H1 (cell line): Measurements from ENCODE around the gene OSBPL9. TPM values are rescaled to one million over a fixed set of nuclear protein-coding genes. Genes with fewer than 3 reads are reported as not detected.

Experiments
- CTCF ChIA-PET: fragments of 300-600 bp; sonication (Branson Sonifier 250); formaldehyde crosslinking; loops from one replicate; lab custom pipeline; 2021; ENCODE audit not compliant: partially characterized antibody; lab: Charles Lee
- POLR2A ChIA-PET: fragments of 300-600 bp; sonication (Branson Sonifier 250); formaldehyde crosslinking; loops from one replicate; lab custom pipeline; 2021; ENCODE audit warnings: inconsistent platforms; ENCODE audit not compliant: partially characterized antibody; lab: Charles Lee
- DNase-seq, 2 experiments: peaks; one replicate each; pipeline versions ENCODE4 v3.0.0 to v3.0.0-alpha.2; 2010 to 2022; ENCODE audit warnings: low spot score in 2 of 2, low read depth in 1 of 2, mixed read lengths in 1 of 2
- FAIRE-seq: peaks from 2 replicates; lab custom pipeline; 2011; peaks lifted over from hg19 to GRCh38; lab: Jason Lieb, UNC
- H2AFZ ChIP-seq: 2 replicates; pipeline ENCODE4 v1.8.1; 2012; ENCODE audit warnings: low read length, inconsistent platforms
- H2AK5ac ChIP-seq: 2 replicates; pipeline ENCODE4 v1.6.1; 2013; ENCODE audit warnings: low read depth, low read length
- H2BK120ac ChIP-seq: replicated peaks from 2 replicates; pipeline ENCODE3; 2013; ENCODE audit warnings: low read depth, low read length, inconsistent platforms
- H2BK12ac ChIP-seq: 2 replicates; pipeline ENCODE4 v1.6.1; 2013; ENCODE audit warnings: low read depth, low read length
- H2BK15ac ChIP-seq: 2 replicates; pipeline ENCODE4 v1.6.1; 2013; ENCODE audit warnings: low read length
- H2BK20ac ChIP-seq: 2 replicates; pipeline ENCODE4 v1.6.1; 2013; ENCODE audit warnings: low read length
- H2BK5ac ChIP-seq: 2 replicates; pipeline ENCODE4 v1.6.1; 2013; ENCODE audit warnings: low read depth, low read length
- H3K14ac ChIP-seq: 2 replicates; pipeline ENCODE4 v1.6.1; 2013; ENCODE audit warnings: inconsistent platforms; ENCODE audit not compliant: insufficient read length
- H3K18ac ChIP-seq: 2 replicates; pipeline ENCODE4 v1.6.1; 2013; ENCODE audit warnings: low read length; ENCODE audit errors: extremely low read depth
- H3K23ac ChIP-seq: 2 replicates; pipeline ENCODE4 v1.6.1; 2013; ENCODE audit warnings: inconsistent platforms; ENCODE audit not compliant: insufficient read length
- H3K23me2 ChIP-seq: 2 replicates; pipeline ENCODE4 v1.6.1; 2013; ENCODE audit warnings: low read depth, low read length
- H3K27ac ChIP-seq: 2 replicates; pipeline ENCODE4 v1.6.1; 2011; ENCODE audit warnings: low read depth, low read length, inconsistent platforms
- H3K27me3 ChIP-seq, 4 experiments: replicated peaks in 1 of 4; 1 replicate in 1 of 4; 2 replicates in 3 of 4; pipeline versions ENCODE4 v1.6.1 to v1.8.1; 2011 to 2013; ENCODE audit warnings: low read length in 3 of 4, mild to moderate bottlenecking in 3 of 4, inconsistent platforms in 2 of 4, mixed read lengths in 2 of 4, moderate library complexity in 1 of 4; ENCODE audit not compliant: control insufficient read depth in 3 of 4, insufficient read depth in 3 of 4; ENCODE audit errors: extremely low read depth in 1 of 4
- H3K36me3 ChIP-seq, 4 experiments: 2 replicates each; pipeline versions ENCODE4 v1.6.1 to v1.8.1; 2011 to 2013; ENCODE audit warnings: mild to moderate bottlenecking in 4 of 4, low read length in 3 of 4, moderate library complexity in 2 of 4, control low read depth in 1 of 4, inconsistent platforms in 1 of 4; ENCODE audit not compliant: insufficient read depth in 4 of 4, control insufficient read depth in 2 of 4
- H3K4ac ChIP-seq: replicated peaks from 2 replicates; pipeline ENCODE3; 2013; ENCODE audit warnings: low read length, low read depth, mixed read lengths, inconsistent platforms; ENCODE audit not compliant: insufficient read length
- H3K4me1 ChIP-seq, 4 experiments: replicated peaks in 1 of 4; 1 replicate in 1 of 4; 2 replicates in 3 of 4; pipeline versions ENCODE4 v1.6.1 to v1.8.1; 2011 to 2013; ENCODE audit warnings: low read length in 3 of 4, inconsistent platforms in 2 of 4, mixed read lengths in 1 of 4; ENCODE audit not compliant: insufficient read depth in 4 of 4, control insufficient read depth in 3 of 4
- H3K4me2 ChIP-seq, 2 experiments: 2 replicates each; pipeline versions ENCODE4 v1.6.1 to v1.8.1; 2011 to 2013; ENCODE audit warnings: low read depth in 2 of 2, low read length in 2 of 2, control low read depth in 1 of 2, inconsistent platforms in 1 of 2, mild to moderate bottlenecking in 1 of 2; ENCODE audit not compliant: insufficient read depth in 1 of 2
- H3K4me3 ChIP-seq, 4 experiments: fragments of 200-600, 300-600 bp in 1 of 4; sonication (generic), shearing (Covaris generic), sonication (Bioruptor Twin) in 1 of 4; 2 replicates each; pipeline versions ENCODE4 v1.5.1 to v1.8.1; 2011 to 2016; ENCODE audit warnings: low read length in 4 of 4, low read depth in 3 of 4, control low read depth in 2 of 4, inconsistent platforms in 2 of 4, mild to moderate bottlenecking in 2 of 4, mixed read lengths in 1 of 4, moderate library complexity in 1 of 4; ENCODE audit not compliant: insufficient read depth in 2 of 4; ENCODE audit errors: extremely low read depth in 1 of 4
- H3K56ac ChIP-seq: replicated peaks from 2 replicates; pipeline ENCODE3; 2013; ENCODE audit warnings: low read depth, mild to moderate bottlenecking, mixed read lengths, low read length, inconsistent platforms; ENCODE audit not compliant: insufficient read length
- H3K79me1 ChIP-seq: 2 replicates; pipeline ENCODE4 v1.6.1; 2013; ENCODE audit warnings: low read depth, low read length, control low read depth
- H3K79me2 ChIP-seq, 2 experiments: 2 replicates each; pipeline versions ENCODE4 v1.6.1 to v1.8.1; 2012 to 2013; ENCODE audit warnings: low read length in 2 of 2, mild to moderate bottlenecking in 2 of 2, inconsistent platforms in 1 of 2; ENCODE audit not compliant: insufficient read depth in 2 of 2, control insufficient read depth in 1 of 2
- H3K9ac ChIP-seq, 4 experiments: replicated peaks in 1 of 4; 1 replicate in 1 of 4; 2 replicates in 3 of 4; pipeline versions ENCODE4 v1.6.1 to v1.8.1; 2011 to 2013; ENCODE audit warnings: low read depth in 3 of 4, low read length in 3 of 4, control low read depth in 2 of 4, mild to moderate bottlenecking in 2 of 4, moderate library complexity in 2 of 4, inconsistent platforms in 1 of 4; ENCODE audit errors: extremely low read depth in 1 of 4
- H3K9me3 ChIP-seq, 2 experiments: 2 replicates each; pipeline versions ENCODE4 v1.6.1 to v1.8.1; 2012 to 2013; ENCODE audit warnings: mild to moderate bottlenecking in 2 of 2, moderate library complexity in 2 of 2, control low read depth in 1 of 2, inconsistent platforms in 1 of 2, low read depth in 1 of 2, low read length in 1 of 2, mixed read lengths in 1 of 2; ENCODE audit not compliant: insufficient read depth in 2 of 2
- H4K20me1 ChIP-seq, 2 experiments: replicated peaks in 1 of 2; 2 replicates each; pipeline versions ENCODE3 to v1.8.1; 2011 to 2013; ENCODE audit warnings: inconsistent platforms in 2 of 2, low read length in 2 of 2, mild to moderate bottlenecking in 1 of 2; ENCODE audit not compliant: insufficient read depth in 2 of 2, control insufficient read depth in 1 of 2
- H4K5ac ChIP-seq: 2 replicates; pipeline ENCODE4 v1.6.1; 2013; ENCODE audit warnings: low read length, low read depth, mixed read lengths, inconsistent platforms; ENCODE audit not compliant: insufficient read length
- H4K8ac ChIP-seq: 2 replicates; pipeline ENCODE4 v1.8.0; 2013; ENCODE audit warnings: mild to moderate bottlenecking, moderate library complexity, low read length, inconsistent platforms; ENCODE audit not compliant: insufficient read depth; ENCODE audit errors: extremely low read depth
- H4K91ac ChIP-seq: replicated peaks from 2 replicates; pipeline ENCODE3; 2013; ENCODE audit warnings: low read length, mixed read lengths, inconsistent platforms; ENCODE audit not compliant: insufficient read length
- ASH2L ChIP-seq: fragments of 200-600, 300-600 bp; sonication (generic); IDR thresholded peaks from one replicate; pipeline ENCODE4 v1.7.1; 2017; ENCODE audit warnings: low read length
- ATF2 ChIP-seq: IDR thresholded peaks from 2 replicates; pipeline ENCODE4 v1.6.1; 2012; ENCODE audit warnings: low read length, inconsistent platforms
- BRCA1 ChIP-seq: IDR thresholded peaks from 2 replicates; pipeline ENCODE4 v1.6.1; 2012; ENCODE audit warnings: low read depth, low read length, improper control_type of control experiment
- CHD2 ChIP-seq: IDR thresholded peaks from 2 replicates; pipeline ENCODE4 v1.6.1; 2012; ENCODE audit warnings: low read length, improper control_type of control experiment
- GABPA ChIP-seq: IDR thresholded peaks from 2 replicates; pipeline ENCODE4 v1.6.1; 2011; ENCODE audit warnings: mild to moderate bottlenecking, low read length, moderate library complexity, borderline replicate concordance; ENCODE audit not compliant: insufficient read depth
- GTF2F1 ChIP-seq: IDR thresholded peaks from 2 replicates; pipeline ENCODE4 v1.6.1; 2012; ENCODE audit warnings: low read depth, low read length, improper control_type of control experiment, borderline replicate concordance
- NRF1 ChIP-seq: IDR thresholded peaks from 2 replicates; pipeline ENCODE4 v1.6.1; 2011; ENCODE audit warnings: mild to moderate bottlenecking, low read depth, low read length, improper control_type of control experiment
- RNF2 ChIP-seq: fragments of 200-900, 300-1000 bp; sonication (generic); IDR thresholded peaks from 2 replicates; pipeline ENCODE4 v1.7.1; 2016; ENCODE audit warnings: borderline replicate concordance, low read depth, mild to moderate bottlenecking, antibody characterized with exemption, low read length; ENCODE audit not compliant: poor library complexity, severe bottlenecking; ENCODE audit errors: missing control alignments
- SIX5 ChIP-seq: IDR thresholded peaks from 2 replicates; pipeline ENCODE4 v1.6.1; 2011; ENCODE audit warnings: mild to moderate bottlenecking, low read depth, low read length
- TAF1 ChIP-seq: IDR thresholded peaks from 2 replicates; pipeline ENCODE4 v1.6.1; 2011; ENCODE audit warnings: mild to moderate bottlenecking, low read depth, low read length
- ZNF274 ChIP-seq: IDR thresholded peaks from 2 replicates; pipeline ENCODE4 v1.7.0; 2012; ENCODE audit warnings: low read length, borderline replicate concordance; ENCODE audit errors: extremely low read depth
- WGBS, 2 experiments: shearing (Covaris generic) in 1 of 2; methylation state at CpG; one replicate each; pipeline versions ENCODE4 v1.1.6 to v1.1.7; 2013 to 2015; ENCODE audit warnings: low lambda C conversion rate in 2 of 2, mixed read lengths in 2 of 2, inconsistent platforms in 1 of 2, low coverage in 1 of 2, missing lambda C conversion rate in 1 of 2; ENCODE audit not compliant: insufficient replicate concordance in 2 of 2, insufficient coverage in 1 of 2, insufficient read length in 1 of 2; ENCODE audit errors: extremely low coverage in 1 of 2, missing lambda C conversion rate in 1 of 2; 5-methylcytosine and 5-hydroxymethylcytosine counted together
- polyA plus RNA-seq, 7 experiments: library from polyadenylated mRNA; depleted of rRNA in 3 of 7; stranded (reverse) in 5 of 7; unstranded in 2 of 7; fragments of >200 nt in 5 of 7; fragments of 200-250 nt in 2 of 7; gene quantifications; 1 replicate in 5 of 7; 2 replicates in 1 of 7; 4 replicates in 1 of 7; pipeline versions ENCODE4 v1.2.1 to v1.2.3, GENCODE V29; 2011 to 2013; ENCODE audit warnings: missing spikeins in 2 of 7, mixed read lengths in 2 of 7
- total RNA-seq: library from RNA; stranded (reverse); fragmentation: NEBNext Ultra II Directional; extraction: Animal tissue kit (Norgen Biotek cat#: 25700); gene quantifications from 2 replicates; pipeline ENCODE4 v1.2.1, GENCODE V29; 2021
- TF ChIP-seq, protein P1 (sequence below): IDR thresholded peaks from 2 replicates; pipeline ENCODE4 v1.6.1; 2012; ENCODE audit warnings: inconsistent platforms

OSBPL9 gene
- total and polyA plus RNA-seq, 2 of the 8 experiments (the other 6 are each of a cell fraction or from before 2014, with no cell fraction given): 58.2 to 71.6 TPM

GRCh38 chr1:51669816-51670215 is 52.9 kb downstream of the OSBPL9 start:
- H4K8ac ChIP-seq: no peak overlapping the region
- H2BK120ac ChIP-seq: no peak overlapping the region
- H3K23ac ChIP-seq: no peak overlapping the region
- no peak overlapping the region for H2AK5ac ChIP-seq
- H2BK5ac ChIP-seq: no peak overlapping the region
- no peak overlapping the region for H3K4me3 ChIP-seq
- no peaks in the 10 kb centered on the region for H3K79me1 ChIP-seq
- POLR2A ChIA-PET: interaction anchor here (1.3 kb wide), 1 partner anchor 21 kb away, joined by 3 read pairs; no protein-coding TSS in a partner anchor
- no peak overlapping the region for H2BK20ac ChIP-seq
- CTCF ChIA-PET: interaction anchor here (0.6 to 1.5 kb wide), 3 partner anchors 14 to 156 kb away, joined by 3 to 5 read pairs (median 4); no protein-coding TSS in a partner anchor
- H3K27ac ChIP-seq: no peak overlapping the region
- no peak overlapping the region for H3K9ac ChIP-seq
- no peak overlapping the region for H2BK12ac ChIP-seq
- peaks cover 0 to 8% (median 0%) of the 10 kb centered on the region in 4 experiments; a peak in 1 of 7 replicates for H3K4me1 ChIP-seq
- FAIRE-seq (no peak), DNase-seq (no peak)
- H4K20me1 ChIP-seq: no peaks in the 10 kb centered on the region
- no peak overlapping the region for H3K56ac ChIP-seq
- no peak overlapping the region for H3K18ac ChIP-seq
- H3K36me3 ChIP-seq: no peaks in the 10 kb centered on the region
- H3K4me2 ChIP-seq: no peak overlapping the region
- H3K27me3 ChIP-seq: no peaks in the 10 kb centered on the region
- H4K5ac ChIP-seq: no peak overlapping the region
- 86% methylated on average over 2 of the region's 2 CpGs; no CpG with 5 or more reads in 1 of the 2 experiments for WGBS, 2 experiments
- no peaks in the 10 kb centered on the region for H3K23me2 ChIP-seq
- no peaks in the 10 kb centered on the region for H3K9me3 ChIP-seq
- H2BK15ac ChIP-seq: no peak overlapping the region
- H3K4ac ChIP-seq: no peak overlapping the region
- no peak overlapping the region for H2AFZ ChIP-seq
- no peak overlapping the region for H3K14ac ChIP-seq
- no peaks in the 10 kb centered on the region for H3K79me2 ChIP-seq
- H4K91ac ChIP-seq: no peak overlapping the region
- TF ChIP-seq GABPA: no peak
- TF ChIP-seq ZNF274: no peak
- no peak for TF ChIP-seq RNF2
- TF ChIP-seq GTF2F1: no peak
- no peak for TF ChIP-seq TAF1
- TF ChIP-seq BRCA1: no peak
- no peak for TF ChIP-seq NRF1
- TF ChIP-seq CHD2: no peak
- TF ChIP-seq SIX5: no peak
- TF ChIP-seq ASH2L: no peak
- TF ChIP-seq ATF2: no peak
- TF ChIP-seq, protein P1, sequence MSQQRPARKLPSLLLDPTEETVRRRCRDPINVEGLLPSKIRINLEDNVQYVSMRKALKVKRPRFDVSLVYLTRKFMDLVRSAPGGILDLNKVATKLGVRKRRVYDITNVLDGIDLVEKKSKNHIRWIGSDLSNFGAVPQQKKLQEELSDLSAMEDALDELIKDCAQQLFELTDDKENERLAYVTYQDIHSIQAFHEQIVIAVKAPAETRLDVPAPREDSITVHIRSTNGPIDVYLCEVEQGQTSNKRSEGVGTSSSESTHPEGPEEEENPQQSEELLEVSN: no peak
